ENCODE measurements around the gene CDCP1.
"Not testable (repeated sequence)": the region's sequence is repeated elsewhere in the genome, so short reads cannot be mapped to it uniquely, and the experiment has no call there.

Gene CDCP1

DNA sequence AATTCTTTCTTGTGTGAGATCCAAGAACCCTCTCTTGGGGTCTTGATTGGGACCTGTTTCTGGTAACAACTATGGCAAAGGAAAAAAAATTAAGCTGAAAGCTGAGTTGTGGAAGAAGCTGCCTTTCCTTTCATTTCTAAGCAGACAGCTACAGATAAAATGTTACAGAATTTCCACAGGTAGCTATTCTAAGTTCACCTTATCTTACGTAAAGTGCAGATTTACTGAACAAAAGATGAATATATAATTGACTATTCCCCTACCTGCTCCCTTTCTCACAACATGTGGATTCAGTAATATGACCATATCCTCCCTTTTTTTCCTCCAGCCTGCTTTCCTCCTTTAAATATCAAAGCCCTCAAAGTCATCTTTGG lies 83.5 kb downstream of the CDCP1 start:
- FAIRE-seq (no peak), DNase-seq (ENCODE audit: insufficient read length, low spot score) (no peak)

DNA sequence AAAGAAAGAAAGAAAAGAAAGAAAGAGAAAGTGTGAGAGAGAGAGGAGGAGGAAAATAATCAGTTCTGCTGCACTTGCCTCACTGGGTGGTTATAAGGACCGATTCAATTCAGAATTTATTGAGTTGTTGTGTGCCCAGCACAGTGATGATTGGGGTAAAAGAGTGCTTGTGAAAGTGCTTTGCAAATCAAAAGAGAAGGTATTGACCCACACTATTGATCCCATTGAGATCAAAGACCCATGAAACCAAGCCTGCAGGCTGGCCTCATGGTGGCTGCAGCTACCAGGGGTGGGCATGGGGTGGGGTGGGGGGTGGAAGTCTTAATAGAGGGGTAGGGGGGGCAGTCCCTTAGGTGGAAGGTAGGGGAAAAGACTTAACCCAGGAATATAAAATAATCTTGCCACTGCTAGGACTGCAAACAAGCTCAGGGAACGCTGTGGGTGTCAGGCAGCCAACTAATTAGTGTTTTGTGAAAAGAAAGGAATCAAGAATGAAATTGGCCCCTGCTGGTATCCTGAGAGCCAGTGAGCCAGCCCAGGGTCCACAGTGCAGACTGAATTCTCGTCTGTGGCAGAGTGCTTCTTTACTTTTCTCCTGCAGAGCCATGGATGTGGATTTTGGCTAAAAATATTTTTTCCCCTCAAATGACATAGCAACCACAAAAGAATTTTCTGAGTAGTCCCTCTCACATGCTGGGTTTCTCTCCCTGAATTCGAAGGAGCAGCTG lies 85.8 kb downstream of the CDCP1 start:
- DNase-seq (ENCODE audit: insufficient read length, low spot score) (no peak), FAIRE-seq (no peak)

DNA sequence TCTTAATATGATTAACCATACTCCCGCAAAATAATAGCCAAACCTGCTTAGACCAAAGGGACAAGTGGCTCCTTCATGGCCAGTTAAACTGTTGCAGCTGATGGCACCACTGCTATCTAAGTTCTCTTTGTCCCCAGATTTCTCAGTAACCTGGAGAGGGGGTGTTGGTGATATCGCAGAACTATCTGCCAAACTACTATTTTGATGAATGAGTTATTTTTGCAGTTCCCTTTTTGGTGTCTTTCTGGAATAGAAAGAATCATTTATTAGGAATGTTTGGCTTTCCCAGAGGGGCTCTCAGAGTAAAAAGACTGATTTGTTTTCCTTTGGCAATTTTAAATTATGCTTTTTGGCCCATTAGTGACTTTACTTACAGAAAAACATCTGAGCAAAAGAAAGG lies 87.0 kb downstream of the CDCP1 start:
- FAIRE-seq = no peak

DNA sequence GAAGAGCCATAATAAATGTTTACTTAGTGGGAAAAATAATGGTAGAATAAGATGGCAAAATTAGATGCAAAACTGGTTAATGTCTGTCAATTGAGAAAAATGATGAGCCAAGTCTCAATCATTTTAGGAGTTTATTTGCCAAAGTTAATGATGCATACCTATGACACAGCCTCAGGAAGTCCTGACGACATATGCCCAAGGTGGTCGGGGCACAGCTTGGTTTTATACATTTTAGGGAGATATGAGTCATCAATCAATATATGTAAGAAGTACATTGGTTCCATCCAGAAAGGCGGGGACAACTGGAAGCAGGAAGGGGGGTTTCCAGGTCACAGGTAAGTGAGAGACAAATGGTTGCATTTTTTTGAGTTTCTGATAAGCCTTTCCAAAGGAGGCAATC lies 88.6 kb downstream of the CDCP1 start:
- FAIRE-seq = no peak
- DNase-seq (ENCODE audit: insufficient read length, low spot score) = no peak

More for the DNA sequence above, 87.0 kb downstream of the CDCP1 start:
- no peak for DNase-seq (ENCODE audit: insufficient read length, low spot score)

DNA sequence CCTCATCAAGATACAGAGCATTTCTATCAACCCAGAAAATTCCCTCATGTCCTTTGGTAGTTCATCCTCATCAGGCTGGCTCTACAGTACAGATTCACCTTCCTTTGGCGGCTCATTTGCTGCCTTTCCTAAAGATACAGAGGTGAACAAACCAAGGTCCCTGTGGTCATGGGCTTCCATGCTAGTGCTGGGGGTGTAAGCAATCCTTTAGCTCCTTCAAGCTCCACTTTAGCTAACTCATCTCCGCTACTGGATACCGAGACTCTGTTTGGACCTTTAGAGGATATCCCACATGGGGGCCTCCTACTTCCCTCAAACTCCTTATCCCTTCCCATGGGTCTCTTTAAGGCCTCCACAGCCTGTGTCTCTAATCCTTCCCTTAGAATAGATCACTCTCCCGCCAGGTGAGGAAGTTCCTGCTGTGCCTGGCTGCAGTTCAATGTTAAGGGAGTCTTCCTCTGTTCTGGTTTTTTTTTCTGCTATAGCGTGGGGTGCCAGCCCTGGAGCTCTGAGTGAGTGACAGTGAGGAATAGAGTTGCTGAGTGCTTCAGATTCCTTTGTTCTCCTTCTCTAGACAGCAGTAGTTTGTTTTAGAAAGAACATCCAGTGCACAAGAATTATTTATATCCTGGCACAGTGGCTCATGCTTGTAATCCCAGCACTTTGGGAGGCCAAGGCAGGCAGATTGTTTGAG lies 89.4 kb downstream of the CDCP1 start:
- DNase-seq (ENCODE audit: insufficient read length, low spot score) (no peak), FAIRE-seq (no peak)

DNA sequence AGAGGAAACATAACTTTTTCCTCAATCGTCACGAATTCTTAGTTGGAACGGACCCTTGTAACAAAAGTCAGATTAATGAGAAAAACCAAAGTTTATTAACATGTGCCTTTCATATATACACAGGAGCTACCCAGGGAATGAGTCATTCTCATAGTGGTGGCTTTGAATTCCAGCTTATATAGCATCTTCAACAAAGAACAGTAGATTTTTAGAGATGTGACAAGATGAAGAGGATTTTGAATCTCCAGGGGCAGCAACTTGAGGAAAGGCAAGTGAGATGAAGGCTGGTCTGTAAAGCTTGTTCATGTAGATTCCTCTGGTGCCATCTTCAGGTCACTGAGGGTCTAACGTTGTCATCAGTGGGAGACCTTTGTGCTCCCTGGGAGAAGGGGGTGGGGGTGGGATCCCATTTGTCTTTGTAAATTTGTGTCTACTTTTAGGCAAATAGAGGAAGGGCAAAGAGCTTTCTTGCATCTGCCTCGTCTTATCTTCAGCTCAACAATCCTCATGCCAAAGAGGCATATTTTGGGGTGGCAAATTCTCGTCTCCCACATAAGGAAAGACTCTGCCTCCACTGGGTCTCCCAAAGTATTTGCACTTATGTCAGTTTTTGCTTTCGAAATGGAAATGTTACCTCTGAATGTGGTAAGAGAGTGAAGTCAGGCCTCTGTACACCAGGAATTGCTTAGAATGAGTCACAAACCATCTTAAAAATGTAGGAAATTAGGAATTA lies 90.6 kb downstream of the CDCP1 start:
- DNase-seq (ENCODE audit: insufficient read length, low spot score) = no peak

DNA sequence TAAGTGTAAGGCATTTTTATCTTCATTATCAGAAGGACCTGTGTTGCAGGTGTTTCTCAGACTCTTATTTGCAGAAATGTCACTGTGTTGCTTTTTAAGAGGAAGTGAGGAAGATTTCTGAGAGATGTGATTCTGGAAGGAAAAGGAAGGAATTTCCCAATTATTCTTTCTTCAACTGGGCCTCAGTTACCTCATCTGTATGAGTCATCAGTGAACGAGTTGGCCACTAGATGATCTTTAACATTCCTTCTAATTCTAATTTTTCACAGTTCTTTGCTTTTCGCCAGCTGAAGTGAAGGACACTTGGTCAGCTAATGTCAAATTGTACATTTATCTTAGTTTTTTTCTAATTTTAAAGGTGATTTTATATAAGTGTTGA lies 91.2 kb downstream of the CDCP1 start:
- FAIRE-seq (no peak), DNase-seq (ENCODE audit: insufficient read length, low spot score) (no peak)

More for the DNA sequence above, 90.6 kb downstream of the CDCP1 start:
- peak; percentile 4 for FAIRE-seq

DNA sequence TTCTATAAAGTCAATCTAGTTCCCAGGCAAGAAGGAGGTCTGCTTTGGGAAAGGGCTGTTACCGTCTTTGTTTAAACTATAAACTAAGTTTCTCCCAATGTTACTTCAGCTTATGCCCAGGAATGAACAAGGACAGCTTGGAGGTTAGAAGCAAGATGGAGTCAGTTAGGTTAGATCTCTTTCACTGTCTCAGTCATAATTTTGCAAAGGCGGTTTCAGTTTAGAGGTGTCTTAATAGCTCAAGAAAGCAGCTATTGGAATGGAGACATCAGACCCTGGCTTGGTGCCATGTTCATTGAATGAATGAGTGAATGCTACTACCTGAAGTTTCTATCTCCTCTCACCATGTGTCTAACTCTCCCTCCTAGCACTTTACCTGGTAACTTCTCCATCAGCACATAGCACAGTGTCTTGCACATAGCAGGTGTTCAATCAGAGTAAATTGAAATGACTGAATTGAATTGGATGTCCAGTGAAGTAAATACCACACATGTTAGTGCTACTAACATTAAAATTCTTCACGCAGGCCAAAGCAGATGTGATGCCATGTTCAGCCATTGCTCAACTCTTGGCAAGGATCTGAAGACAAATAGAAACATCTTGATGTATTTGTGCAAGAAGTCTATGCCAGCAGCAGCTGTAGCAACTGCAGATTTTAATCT lies 91.9 kb downstream of the CDCP1 start:
- DNase-seq (ENCODE audit: insufficient read length, low spot score) = no peak
- FAIRE-seq = no peak

DNA sequence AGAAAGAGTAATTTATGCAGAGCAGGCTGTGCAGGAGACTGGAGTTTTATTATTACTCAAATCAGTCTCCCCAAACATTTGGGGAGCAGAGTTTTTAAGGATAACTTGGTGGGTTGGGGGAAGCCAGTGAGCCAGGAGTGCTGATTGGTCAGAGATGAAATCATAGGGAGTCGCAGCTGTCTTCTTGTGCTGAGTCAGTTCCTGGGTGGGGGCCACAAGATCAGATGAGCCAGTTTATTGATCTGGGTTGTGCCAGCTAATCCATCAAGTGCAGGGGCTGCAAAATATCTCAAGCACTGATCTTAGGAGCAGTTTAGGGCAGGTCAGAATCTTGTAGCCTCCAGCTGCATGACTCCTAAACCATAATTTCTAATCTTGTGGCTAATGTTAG lies 92.4 kb downstream of the CDCP1 start:
- DNase-seq (ENCODE audit: insufficient read length, low spot score); FAIRE-seq: not testable (repeated sequence)

DNA sequence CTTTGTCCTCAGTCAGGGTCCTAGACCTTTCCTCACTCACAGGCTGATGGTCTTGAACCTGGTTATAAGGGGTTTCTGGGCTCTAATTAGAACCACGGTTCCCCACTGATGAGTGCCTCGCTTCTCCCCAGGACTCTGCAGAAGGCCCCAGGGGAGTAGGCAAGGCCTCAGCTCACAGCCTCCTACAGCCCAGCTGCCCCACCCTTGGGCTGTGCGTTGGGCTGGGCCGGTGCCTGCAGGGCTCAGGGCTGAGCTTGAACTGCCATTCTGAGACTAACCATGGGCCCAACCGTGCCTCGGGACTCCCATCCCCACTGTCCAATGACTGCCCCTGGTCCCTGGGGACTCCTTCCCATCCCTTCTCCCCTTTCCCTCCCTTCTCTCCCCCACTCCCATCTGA lies 94.5 kb downstream of the CDCP1 start:
- no peak for FAIRE-seq

DNA sequence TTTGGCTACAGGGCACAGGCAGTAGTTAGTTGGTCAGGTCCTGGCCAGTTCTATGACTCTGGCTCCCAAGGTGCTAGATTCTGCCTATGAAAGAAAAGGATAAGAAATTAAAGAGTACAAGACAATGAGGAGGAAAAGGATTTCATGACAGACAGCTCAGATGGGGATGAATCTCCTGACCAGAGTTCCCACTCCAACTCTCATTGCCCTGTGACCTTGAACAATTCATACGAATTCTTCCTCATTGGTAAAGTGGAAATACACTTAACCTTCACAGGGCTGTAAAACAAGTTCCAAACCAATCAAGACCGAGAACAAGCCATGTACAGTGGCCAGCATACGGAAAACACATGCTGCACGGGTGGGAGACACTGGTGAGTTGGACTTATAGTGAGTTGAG lies 96.4 kb downstream of the CDCP1 start:
- no peak for DNase-seq (ENCODE audit: insufficient read length, low spot score)
- FAIRE-seq = no peak

More for the DNA sequence above, 94.5 kb downstream of the CDCP1 start:
- no peak for DNase-seq (ENCODE audit: insufficient read length, low spot score)

DNA sequence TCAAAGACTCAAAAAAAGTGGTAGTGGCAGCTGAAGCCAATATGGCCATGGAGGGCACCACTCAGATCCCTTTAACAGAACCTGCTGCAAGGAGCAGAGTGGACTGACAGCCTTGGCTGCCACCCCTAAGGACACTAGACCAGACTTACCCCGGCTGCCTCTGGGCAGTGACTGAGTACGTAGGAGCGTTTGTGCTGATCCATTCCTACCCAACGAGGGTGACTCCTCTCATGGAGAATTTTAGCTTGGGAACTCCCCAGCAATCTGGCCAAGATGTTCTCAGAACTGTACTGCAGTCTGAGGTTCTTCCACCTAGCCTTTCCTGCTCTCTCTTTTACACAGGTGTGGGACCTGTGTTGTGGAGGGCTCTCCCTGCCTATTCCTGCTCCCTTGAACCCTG lies 97.9 kb downstream of the CDCP1 start:
- FAIRE-seq (no peak), DNase-seq (ENCODE audit: insufficient read length, low spot score) (no peak)

DNA sequence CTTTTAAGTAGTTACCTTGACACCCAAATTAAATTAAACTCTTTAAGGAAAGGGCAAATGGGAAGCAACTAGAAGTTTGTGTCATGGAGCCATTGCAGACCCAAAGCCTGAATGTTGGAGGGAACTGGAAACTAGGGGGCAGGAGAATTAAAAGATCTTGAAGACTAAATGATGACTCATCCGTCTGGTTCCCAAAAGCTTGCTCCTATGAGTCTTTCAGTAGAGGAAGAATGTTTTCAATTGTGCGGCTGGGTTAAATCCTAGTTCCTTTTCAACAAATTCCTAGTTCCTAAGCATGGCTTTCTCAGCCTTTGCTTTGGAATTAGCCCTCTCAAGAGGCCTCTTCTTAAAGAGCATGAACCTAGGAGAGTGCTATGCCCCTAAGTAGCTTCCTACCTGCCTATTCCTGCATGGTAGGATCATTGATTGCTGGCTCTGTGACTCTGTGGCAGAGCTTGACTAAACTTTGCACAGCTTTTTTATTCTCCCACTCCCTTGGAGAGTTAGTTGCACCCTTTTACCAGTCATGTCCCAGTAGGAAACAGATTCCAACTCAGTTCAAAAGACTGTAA lies 102.4 kb downstream of the CDCP1 start:
- peak; percentile 72 for DNase-seq (ENCODE audit: insufficient read length, low spot score)

DNA sequence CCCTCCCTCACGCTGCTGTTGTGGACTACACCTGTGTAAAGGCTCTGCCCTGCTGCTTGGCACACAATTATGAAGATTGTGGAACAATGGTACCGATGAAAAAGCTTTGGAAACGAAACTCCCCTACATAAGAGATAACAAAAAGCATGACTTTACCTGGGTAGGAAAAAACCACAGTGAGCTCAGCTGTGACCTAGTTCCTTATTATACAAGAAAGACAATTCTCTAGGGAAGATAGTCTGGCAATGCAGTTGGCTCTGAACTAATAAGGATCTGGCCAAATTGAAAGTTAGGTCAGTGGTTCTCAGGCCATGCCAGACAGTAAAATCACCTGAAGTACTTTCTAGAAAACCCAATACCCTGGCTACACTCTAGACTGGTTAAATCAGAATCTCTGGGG lies 104.0 kb downstream of the CDCP1 start:
- FAIRE-seq (no peak), DNase-seq (ENCODE audit: insufficient read length, low spot score) (no peak)

More for the DNA sequence above, 102.4 kb downstream of the CDCP1 start:
- no peak for FAIRE-seq

DNA sequence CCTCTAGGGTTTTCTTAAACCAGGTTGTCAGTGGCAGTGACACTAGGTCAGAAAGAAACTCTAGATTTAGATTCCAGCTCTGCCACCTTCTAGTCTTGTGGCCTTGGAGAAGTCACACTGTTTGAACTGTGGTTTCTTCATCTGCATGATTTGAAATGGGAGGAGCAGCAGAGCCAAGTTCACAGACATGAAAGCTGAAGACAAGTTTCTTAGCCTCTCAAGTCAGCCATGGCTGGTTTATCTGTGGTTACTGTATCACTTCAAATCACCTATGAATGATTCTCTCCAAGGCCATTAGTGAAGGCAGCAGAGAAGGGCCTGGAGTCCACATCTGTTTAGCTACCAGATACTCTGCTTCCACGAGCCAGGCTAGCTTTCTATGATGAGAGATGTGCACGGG lies 104.5 kb downstream of the CDCP1 start:
- DNase-seq (ENCODE audit: insufficient read length, low spot score) (no peak), FAIRE-seq (no peak)

DNA sequence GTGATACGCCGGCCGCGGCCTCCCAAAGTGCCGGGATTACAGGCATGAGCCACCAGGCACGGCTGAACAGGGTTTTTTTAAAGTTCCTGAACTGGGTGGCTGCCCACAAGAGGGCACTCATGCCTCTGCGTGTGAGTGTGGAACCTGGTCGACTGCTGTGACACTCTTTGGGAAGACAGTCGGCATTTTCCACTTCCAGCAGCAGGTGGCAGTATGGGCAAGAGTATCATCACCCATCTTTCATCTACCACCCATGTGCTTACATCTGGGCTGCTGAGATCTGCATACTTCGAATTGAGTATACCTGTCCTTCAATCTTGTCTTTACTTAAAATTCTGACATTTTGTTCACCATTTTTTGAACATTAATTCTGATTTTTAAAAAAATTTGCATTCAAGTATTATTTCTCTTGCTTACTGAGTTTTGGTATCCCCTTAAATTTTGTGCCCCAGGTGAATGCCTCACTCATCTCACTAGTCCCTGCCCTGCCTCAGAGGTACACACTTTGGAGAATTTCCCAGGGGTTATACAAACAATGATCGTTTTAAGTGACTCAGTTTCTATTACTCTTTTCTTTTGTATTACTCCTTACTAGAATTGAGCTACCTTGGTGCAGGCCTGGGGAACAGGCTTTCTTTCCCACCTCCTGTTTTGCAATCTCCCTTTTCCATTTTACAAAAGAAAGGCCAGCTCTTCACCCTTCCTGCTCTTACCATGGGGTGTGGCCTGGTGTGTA lies 108.3 kb downstream of the CDCP1 start:
- peak; percentile 91 for DNase-seq (ENCODE audit: insufficient read length, low spot score)

DNA sequence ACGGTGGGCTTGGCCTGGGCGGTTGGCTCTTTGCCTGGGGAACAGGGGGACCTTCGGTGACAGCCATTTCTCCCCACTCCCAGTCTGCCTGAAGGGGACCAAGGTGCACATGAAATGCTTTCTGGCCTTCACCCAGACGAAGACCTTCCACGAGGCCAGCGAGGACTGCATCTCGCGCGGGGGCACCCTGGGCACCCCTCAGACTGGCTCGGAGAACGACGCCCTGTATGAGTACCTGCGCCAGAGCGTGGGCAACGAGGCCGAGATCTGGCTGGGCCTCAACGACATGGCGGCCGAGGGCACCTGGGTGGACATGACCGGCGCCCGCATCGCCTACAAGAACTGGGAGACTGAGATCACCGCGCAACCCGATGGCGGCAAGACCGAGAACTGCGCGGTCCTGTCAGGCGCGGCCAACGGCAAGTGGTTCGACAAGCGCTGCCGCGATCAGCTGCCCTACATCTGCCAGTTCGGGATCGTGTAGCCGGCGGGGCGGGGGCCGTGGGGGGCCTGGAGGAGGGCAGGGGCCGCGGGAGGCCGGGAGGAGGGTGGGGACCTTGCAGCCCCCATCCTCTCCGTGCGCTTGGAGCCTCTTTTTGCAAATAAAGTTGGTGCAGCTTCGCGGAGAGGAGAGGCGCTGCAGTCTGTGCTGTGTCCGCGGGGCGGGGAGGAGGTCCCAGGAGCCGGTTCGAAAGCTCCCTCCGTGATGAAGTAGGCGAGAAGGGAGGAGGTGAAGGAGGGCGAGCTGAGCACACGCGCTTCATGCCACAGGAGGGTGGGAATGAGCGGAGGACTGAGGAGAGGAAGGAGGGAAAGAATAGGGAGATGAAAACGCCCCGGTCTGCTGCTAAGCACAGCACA lies 110.5 kb downstream of the CDCP1 start:
- no peak for FAIRE-seq
- DNase-seq (ENCODE audit: insufficient read length, low spot score) = no peak

More for the DNA sequence above, 108.3 kb downstream of the CDCP1 start:
- FAIRE-seq = peak; percentile 79

DNA sequence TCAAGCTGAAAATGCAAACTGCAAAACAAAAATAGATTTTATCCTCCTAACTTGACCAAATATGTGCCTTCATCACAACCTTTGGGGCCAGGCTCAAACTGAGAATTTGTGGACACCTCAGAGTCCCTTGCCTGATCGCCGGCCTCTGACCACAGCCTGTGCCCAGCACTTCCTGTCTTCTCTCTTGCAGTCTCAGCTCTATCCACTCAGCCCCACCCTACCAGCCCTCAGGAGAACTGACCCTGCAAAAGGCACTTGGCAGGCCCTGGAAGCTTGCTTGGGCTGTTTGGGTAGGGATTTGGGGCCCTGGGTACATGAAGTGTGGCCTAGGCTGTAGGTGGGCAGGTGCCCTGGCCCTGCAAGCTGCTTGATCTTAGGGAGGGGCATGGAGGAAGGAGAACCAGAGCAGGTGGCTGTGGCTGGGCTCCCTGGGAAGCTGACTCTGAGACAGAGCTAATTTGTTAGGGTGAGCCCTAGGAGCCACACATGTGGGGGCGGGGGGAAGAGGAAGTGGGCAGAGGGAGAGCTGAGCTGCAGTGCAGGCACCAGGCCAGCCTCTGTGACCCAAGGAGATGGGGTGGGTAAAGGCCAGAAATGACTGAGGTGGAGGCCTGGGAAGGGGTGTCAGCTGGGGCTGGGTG lies 111.4 kb downstream of the CDCP1 start:
- FAIRE-seq (no peak), DNase-seq (ENCODE audit: insufficient read length, low spot score) (no peak)

DNA sequence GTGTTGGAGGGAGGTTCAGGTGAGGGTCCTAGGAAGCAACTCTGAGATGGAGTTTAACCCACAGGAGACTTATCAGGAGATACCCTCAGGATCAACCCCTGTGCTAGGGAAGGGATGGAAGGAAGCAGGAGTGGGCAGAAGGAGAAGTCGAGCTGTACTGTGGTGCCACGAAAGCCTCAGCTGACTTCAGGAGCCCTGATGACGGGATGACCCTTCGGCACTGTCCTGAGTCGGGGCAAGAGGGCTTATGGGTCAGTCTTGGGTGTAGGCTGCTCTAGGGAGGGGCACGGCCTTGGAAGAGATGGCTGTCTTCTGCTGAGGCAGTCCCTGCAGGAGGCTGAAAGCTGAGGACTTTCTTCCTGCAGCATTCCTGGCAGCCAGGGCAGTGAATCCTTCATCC lies 112.4 kb downstream of the CDCP1 start:
- DNase-seq (ENCODE audit: insufficient read length, low spot score) = no peak
- no peak for FAIRE-seq
